HFF-Myc (cell line): Measurements from ENCODE around the gene PRKCG.
A peak's percentile ranks its signal among the peaks of the same experiment; 100 is the strongest.
"Not testable (repeated sequence)": the region's sequence is repeated elsewhere in the genome, so short reads cannot be mapped to it uniquely, and the experiment has no call there.

Experiments
- DNase-seq: peaks from one replicate; pipeline ENCODE4 v3.0.0-alpha.2; 2011; ENCODE audit warnings: low read depth; ENCODE audit errors: extremely low read depth
- H3K4me3 ChIP-seq: replicated peaks from 2 replicates; pipeline ENCODE4 v1.5.1; 2011; ENCODE audit warnings: low read depth, mild to moderate bottlenecking, control low read depth, low read length
- CTCF ChIP-seq: IDR thresholded peaks from 2 replicates; pipeline ENCODE4 v1.5.1; 2012; ENCODE audit warnings: mild to moderate bottlenecking, low read depth, low read length, control low read depth; ENCODE audit errors: missing control alignments

The PRKCG gene

GRCh38 chr19:53881482-53882390 lies at the start of gene PRKCG:
Gene PRKCG, plus strand, starts transcription at chr19:53882197. Its CDS starts 298 bp downstream, at chr19:53882495.
- no peak for DNase-seq
- peak; percentile 62 for TF ChIP-seq CTCF
- peak within 1 kb of the TSS; percentile 34 for H3K4me3 ChIP-seq

DNA sequence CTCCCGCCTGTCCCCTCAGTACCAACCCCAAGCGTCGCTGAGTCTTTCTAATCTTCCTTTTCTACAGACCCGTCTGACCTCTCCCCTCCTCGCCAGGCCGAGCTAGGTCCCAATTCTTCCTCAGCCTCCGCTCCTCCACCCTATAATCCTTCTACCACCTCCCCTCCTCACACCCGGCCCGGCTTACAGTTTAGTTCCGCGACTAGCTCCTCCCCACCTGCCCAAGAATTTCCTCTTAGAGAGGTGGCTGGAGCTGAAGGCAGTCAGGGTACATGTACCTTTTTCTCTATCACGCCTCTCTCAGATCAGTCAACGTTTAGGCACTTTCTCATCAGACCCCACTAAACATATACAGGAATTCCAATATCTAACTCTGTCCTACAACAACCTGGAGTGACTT lies 49.1 kb upstream of the PRKCG start:
- not testable (repeated sequence) for DNase-seq, H3K4me3 ChIP-seq

DNA sequence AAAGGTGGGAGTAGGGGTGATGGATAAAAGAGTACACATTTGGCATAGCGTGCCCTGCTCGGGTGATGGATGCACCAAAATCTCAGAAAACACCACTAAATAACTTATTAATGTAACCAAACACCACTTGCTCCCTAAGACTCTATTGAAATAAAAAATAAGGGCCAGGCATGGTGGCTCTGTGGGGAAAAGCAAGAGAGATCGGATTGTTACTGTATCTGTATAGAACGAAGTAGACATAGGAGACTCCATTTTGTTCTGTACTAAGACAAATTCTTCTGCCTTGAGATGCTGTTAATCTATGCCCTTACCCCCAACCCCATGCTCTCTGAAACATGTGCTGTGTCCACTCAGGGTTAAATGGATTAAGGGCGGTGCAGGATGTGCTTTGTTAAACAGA lies 43.6 kb upstream of the PRKCG start:
- not testable (repeated sequence) for DNase-seq, H3K4me3 ChIP-seq

- not testable (repeated sequence) for DNase-seq, H3K4me3 ChIP-seq
These were observed 41.8 kb upstream of the PRKCG start for GRCh38 chr19:53840241-53840640.

DNA sequence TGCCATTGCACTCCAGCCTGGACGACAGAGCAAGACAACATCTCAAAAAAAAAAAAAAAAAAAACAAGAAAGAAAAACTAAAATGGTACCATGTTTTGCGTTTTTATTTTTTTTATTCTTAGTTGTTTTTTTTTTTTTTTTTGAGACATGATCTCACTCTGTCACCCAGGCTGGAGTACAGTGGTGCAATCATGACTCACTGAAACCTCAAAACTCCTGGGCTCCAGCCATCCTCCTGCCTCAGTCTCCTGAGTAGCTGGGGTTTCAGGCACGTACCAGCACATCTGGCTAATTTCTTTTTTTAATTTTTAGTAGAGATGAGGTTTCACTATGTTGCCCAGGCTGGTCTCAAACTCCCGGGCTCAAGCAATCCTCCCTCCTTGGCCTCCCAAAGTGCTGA lies 41.1 kb upstream of the PRKCG start:
- H3K4me3 ChIP-seq: not testable (repeated sequence)
- peak; percentile 61 for DNase-seq

DNA sequence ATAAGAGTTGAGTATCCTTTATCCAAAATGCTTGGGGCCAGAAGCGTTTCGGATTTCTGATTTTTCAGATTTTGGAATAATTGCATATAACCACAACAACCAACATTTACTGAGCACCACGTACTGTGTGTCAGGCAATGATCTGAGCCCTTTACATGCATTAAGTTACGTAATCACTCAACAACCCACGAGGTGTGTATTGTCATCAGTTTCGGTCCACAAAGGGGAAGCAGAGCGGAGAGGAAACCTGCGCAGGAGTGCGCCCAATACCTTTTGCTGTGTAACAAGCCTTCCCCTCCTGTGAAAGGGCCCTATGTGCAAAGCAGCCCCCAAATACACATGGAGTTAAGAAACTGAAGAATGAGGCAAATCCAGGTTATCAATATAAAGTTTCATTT lies 37.1 kb upstream of the PRKCG start:
- TF ChIP-seq CTCF: no peak
- no peak for DNase-seq
- H3K4me3 ChIP-seq: no peak overlapping the region

- no peak for DNase-seq
- H3K4me3 ChIP-seq: no peak overlapping the region
- TF ChIP-seq CTCF: no peak
These were observed 34.4 kb upstream of the PRKCG start for GRCh38 chr19:53847555-53847954.

DNA sequence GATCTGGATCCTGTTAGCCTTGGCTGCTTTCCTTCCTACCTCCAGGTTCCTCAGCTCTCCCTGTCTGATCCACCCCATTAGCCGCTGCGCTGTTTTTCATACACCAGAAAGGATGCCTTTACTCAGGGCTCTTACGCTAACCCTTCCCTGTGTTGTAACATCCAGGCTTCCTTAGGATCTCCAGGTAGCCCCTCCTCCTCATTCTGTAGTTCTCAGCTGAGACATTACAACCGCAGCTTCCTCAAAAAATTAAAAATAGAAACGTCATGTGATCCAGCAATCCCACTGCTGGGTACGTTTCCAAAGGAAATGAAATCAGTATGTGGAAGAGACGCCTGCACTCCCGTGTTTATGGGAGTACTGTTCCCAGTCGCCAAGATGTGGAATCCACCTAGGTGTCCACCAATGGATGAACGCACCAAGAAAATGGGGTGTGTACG lies 32.7 kb upstream of the PRKCG start:
- TF ChIP-seq CTCF: no peak
- no peak overlapping the region for H3K4me3 ChIP-seq
- peak; percentile 93 for DNase-seq

GRCh38 chr19:53853707-53854106 lies 28.3 kb upstream of the PRKCG start:
- DNase-seq: no peak
- no peak for TF ChIP-seq CTCF
- H3K4me3 ChIP-seq: no peak overlapping the region
